H9 (cell line): Measurements from ENCODE around the gene TRPC6. TPM values are rescaled to one million over a fixed set of nuclear protein-coding genes. Genes with fewer than 3 reads are reported as not detected.

ENCODE experiments used
- DNase-seq: peaks from one replicate; pipeline ENCODE4 v3.0.0-alpha.2; 2017
- H2AFZ ChIP-seq: one replicate; pipeline ENCODE4 v1.6.1; 2013; ENCODE audit warnings: mild to moderate bottlenecking, low read length, control low read depth, moderate library complexity
- H2AK5ac ChIP-seq: 2 replicates; pipeline ENCODE4 v1.6.1; 2013; ENCODE audit warnings: low read length, control low read depth, mixed read lengths; ENCODE audit not compliant: insufficient read length
- H2BK120ac ChIP-seq: one replicate; pipeline ENCODE4 v1.6.1; 2013; ENCODE audit warnings: low read depth, mild to moderate bottlenecking, low read length, control low read depth, inconsistent platforms; ENCODE audit not compliant: poor library complexity, severe bottlenecking
- H2BK12ac ChIP-seq: 2 replicates; pipeline ENCODE4 v1.6.1; 2013; ENCODE audit warnings: low read length, control low read depth, mixed read lengths, low read depth; ENCODE audit not compliant: insufficient read length
- H2BK15ac ChIP-seq: 2 replicates; pipeline ENCODE4 v1.6.1; 2013; ENCODE audit warnings: low read depth, low read length, control low read depth
- H2BK20ac ChIP-seq: one replicate; pipeline ENCODE4 v1.6.1; 2013; ENCODE audit warnings: low read depth, mild to moderate bottlenecking, low read length, control low read depth, inconsistent platforms; ENCODE audit not compliant: poor library complexity, severe bottlenecking
- H2BK5ac ChIP-seq: 2 replicates; pipeline ENCODE4 v1.6.1; 2013; ENCODE audit warnings: low read length, control low read depth, mixed read lengths; ENCODE audit not compliant: insufficient read length
- H3K14ac ChIP-seq: 2 replicates; pipeline ENCODE4 v1.6.1; 2013; ENCODE audit warnings: low read length, control low read depth; ENCODE audit not compliant: insufficient read depth
- H3K18ac ChIP-seq: 2 replicates; pipeline ENCODE4 v1.6.1; 2013; ENCODE audit warnings: low read depth, mild to moderate bottlenecking, mixed read lengths, low read length, control low read depth; ENCODE audit not compliant: insufficient read length
- H3K23ac ChIP-seq: 2 replicates; pipeline ENCODE4 v1.6.1; 2013; ENCODE audit warnings: low read length, control low read depth, mixed read lengths, low read depth; ENCODE audit not compliant: insufficient read length
- H3K23me2 ChIP-seq: 2 replicates; pipeline ENCODE4 v1.6.1; 2013; ENCODE audit warnings: low read depth, mild to moderate bottlenecking, mixed read lengths, low read length, control low read depth; ENCODE audit not compliant: insufficient read length, poor library complexity, severe bottlenecking
- H3K27ac ChIP-seq: 2 replicates; pipeline ENCODE4 v1.5.1; 2013; ENCODE audit warnings: low read length, control low read depth, mixed read lengths, low read depth; ENCODE audit not compliant: insufficient read length
- H3K27me3 ChIP-seq: 2 replicates; pipeline ENCODE4 v1.6.1; 2013; ENCODE audit warnings: low read length, control low read depth, inconsistent platforms; ENCODE audit not compliant: insufficient read depth
- H3K4ac ChIP-seq: 2 replicates; pipeline ENCODE4 v1.6.1; 2013; ENCODE audit warnings: low read depth, mild to moderate bottlenecking, control low read depth, inconsistent platforms, low read length, moderate library complexity
- H3K4me1 ChIP-seq: 2 replicates; pipeline ENCODE4 v1.6.1; 2013; ENCODE audit warnings: low read length, control low read depth, inconsistent platforms; ENCODE audit not compliant: insufficient read depth
- H3K4me2 ChIP-seq: 2 replicates; pipeline ENCODE4 v1.6.1; 2013; ENCODE audit warnings: low read length, control low read depth, mixed read lengths; ENCODE audit not compliant: insufficient read length, insufficient read depth
- H3K56ac ChIP-seq: 2 replicates; pipeline ENCODE4 v1.6.1; 2013; ENCODE audit warnings: low read depth, mild to moderate bottlenecking, mixed read lengths, low read length, control low read depth; ENCODE audit not compliant: insufficient read length
- H3K79me1 ChIP-seq: 2 replicates; pipeline ENCODE4 v1.6.1; 2013; ENCODE audit warnings: low read depth, mild to moderate bottlenecking, moderate library complexity, low read length, control low read depth, inconsistent platforms; ENCODE audit not compliant: insufficient read depth, poor library complexity, severe bottlenecking
- H3K79me2 ChIP-seq: 2 replicates; pipeline ENCODE4 v1.6.1; 2013; ENCODE audit warnings: low read length, control low read depth, inconsistent platforms; ENCODE audit not compliant: insufficient read depth
- H3K9ac ChIP-seq: 2 replicates; pipeline ENCODE4 v1.6.1; 2013; ENCODE audit warnings: low read length, control low read depth, mixed read lengths; ENCODE audit not compliant: insufficient read length; ENCODE audit errors: extremely low read depth
- H3K9me3 ChIP-seq: one replicate; pipeline ENCODE4 v1.6.1; 2013; ENCODE audit warnings: low read depth, low read length, inconsistent platforms; ENCODE audit not compliant: control insufficient read depth
- H3T11ph ChIP-seq: one replicate; pipeline ENCODE4 v1.6.1; 2013; ENCODE audit warnings: mild to moderate bottlenecking, low read length, control low read depth, inconsistent platforms
- H4K20me1 ChIP-seq: one replicate; pipeline ENCODE4 v1.6.1; 2013; ENCODE audit not compliant: control insufficient read depth, insufficient read length, insufficient read depth
- H4K5ac ChIP-seq: 2 replicates; pipeline ENCODE4 v1.6.1; 2013; ENCODE audit warnings: low read depth, mild to moderate bottlenecking, mixed read lengths, low read length, control low read depth; ENCODE audit not compliant: insufficient read length
- H4K8ac ChIP-seq: replicated peaks from 2 replicates; pipeline ENCODE4 v1.6.1; 2013; ENCODE audit warnings: low read length, control low read depth, mixed read lengths, low read depth; ENCODE audit not compliant: insufficient read length
- H4K91ac ChIP-seq: 2 replicates; pipeline ENCODE4 v1.6.1; 2013; ENCODE audit warnings: low read depth, mild to moderate bottlenecking, moderate library complexity, mixed read lengths, low read length, control low read depth; ENCODE audit not compliant: insufficient read length
- H3K27ac Mint-ChIP-seq, 3 experiments: 2 replicates in 2 of 3; 3 replicates in 1 of 3; pipeline ENCODE4 v1.8.0; 2020 to 2021; ENCODE audit warnings: mixed read lengths in 3 of 3, mild to moderate bottlenecking in 1 of 3, moderate library complexity in 1 of 3
- H3K27me3 Mint-ChIP-seq: 2 replicates; pipeline ENCODE4 v1.8.0; 2021; ENCODE audit warnings: low read depth, mild to moderate bottlenecking, moderate library complexity, mixed read lengths
- H3K36me3 Mint-ChIP-seq, 3 experiments: 2 replicates in 2 of 3; 3 replicates in 1 of 3; pipeline ENCODE4 v1.8.0; 2020 to 2021; ENCODE audit warnings: low read depth in 3 of 3, mixed read lengths in 3 of 3; ENCODE audit not compliant: insufficient read depth in 1 of 3
- H3K4me1 Mint-ChIP-seq, 2 experiments: 2 replicates each; pipeline ENCODE4 v1.8.0; 2020; ENCODE audit warnings: mixed read lengths in 2 of 2
- H3K4me3 Mint-ChIP-seq, 2 experiments: 2 replicates in 1 of 2; 3 replicates in 1 of 2; pipeline ENCODE4 v1.8.0; 2020 to 2021; ENCODE audit warnings: mild to moderate bottlenecking in 2 of 2, mixed read lengths in 2 of 2, moderate library complexity in 1 of 2
- H3K9me3 Mint-ChIP-seq, 2 experiments: 2 replicates in 1 of 2; 3 replicates in 1 of 2; pipeline ENCODE4 v1.8.0; 2020; ENCODE audit warnings: mild to moderate bottlenecking in 2 of 2, mixed read lengths in 2 of 2, moderate library complexity in 1 of 2
- WGBS: extraction: QIAGEN DNeasy Blood & Tissue Kit; methylation state at CpG from one replicate; pipeline ENCODE4 v1.1.7; 2013; ENCODE audit warnings: missing lambda C conversion rate, low lambda C conversion rate, mixed read lengths; ENCODE audit not compliant: insufficient read length; ENCODE audit errors: extremely low coverage; 5-methylcytosine and 5-hydroxymethylcytosine counted together
- total RNA-seq: library from RNA; stranded (reverse); gene quantifications from 2 replicates; pipeline ENCODE4 v1.2.1, GENCODE V29; 2021
- TF ChIP-seq, protein P1 (sequence below): fragments of 200-600 bp; sonication (generic); conservative IDR thresholded peaks from 3 replicates; pipeline ENCODE4 v1.8.0; 2021; ENCODE audit warnings: antibody characterized with exemption, mild to moderate bottlenecking

The TRPC6 gene
- total RNA-seq, 1 experiment from 2014 or later: 14.4 TPM

DNA sequence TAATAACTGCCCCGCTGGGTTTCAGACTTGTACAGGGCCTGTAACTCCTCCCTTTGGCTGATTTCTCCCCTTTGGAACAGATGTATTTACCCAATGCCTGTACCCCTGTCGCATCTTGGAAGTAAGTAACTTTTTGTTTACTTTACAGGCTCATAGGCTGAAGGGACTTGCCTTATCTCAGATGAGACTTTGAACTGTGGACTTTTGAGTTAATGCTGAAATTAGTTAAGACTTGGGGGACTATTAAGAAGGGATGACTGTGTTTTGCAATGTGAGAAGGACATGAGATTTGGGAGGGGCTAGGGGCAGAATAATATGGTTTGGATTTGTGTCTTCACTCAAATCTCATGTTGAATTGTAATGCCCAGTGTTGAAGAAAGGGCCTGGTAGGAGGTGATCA is 62.0 kb downstream of the TRPC6 start:
- Histone ChIP-seq H3K4me2 (no peak overlapping the region), H3K23me2 (peaks cover 2% of the 10 kb centered on the region), H2BK15ac (no peak overlapping the region), H3K18ac (no peak overlapping the region), H3K9ac (no peak overlapping the region), H3K9me3 (peaks cover 7% of the 10 kb centered on the region), H2BK12ac (no peak overlapping the region), H3T11ph (no peak overlapping the region), H3K23ac (no peak overlapping the region), H4K8ac (no peak overlapping the region), H2BK5ac (no peak overlapping the region), H3K27ac (no peak overlapping the region), H3K79me1 (no peaks in the 10 kb centered on the region), H3K14ac (no peak overlapping the region), H2AFZ (no peak overlapping the region), H4K20me1 (no peaks in the 10 kb centered on the region), H2BK120ac (no peak overlapping the region), H3K4ac (no peak overlapping the region), H3K4me1 (no peaks in the 10 kb centered on the region), H4K5ac (no peak overlapping the region), H2AK5ac (no peak overlapping the region), H3K27me3 (no peaks in the 10 kb centered on the region), H2BK20ac (no peak overlapping the region), H4K91ac (no peak overlapping the region), H3K79me2 (no peaks in the 10 kb centered on the region), H3K56ac (no peak overlapping the region)
- peaks cover 40 to 46% of the 10 kb centered on the region in 2 experiments for H3K4me1 Mint-ChIP-seq
- H3K4me3 Mint-ChIP-seq: no peak overlapping the region
- TF ChIP-seq, protein P1, sequence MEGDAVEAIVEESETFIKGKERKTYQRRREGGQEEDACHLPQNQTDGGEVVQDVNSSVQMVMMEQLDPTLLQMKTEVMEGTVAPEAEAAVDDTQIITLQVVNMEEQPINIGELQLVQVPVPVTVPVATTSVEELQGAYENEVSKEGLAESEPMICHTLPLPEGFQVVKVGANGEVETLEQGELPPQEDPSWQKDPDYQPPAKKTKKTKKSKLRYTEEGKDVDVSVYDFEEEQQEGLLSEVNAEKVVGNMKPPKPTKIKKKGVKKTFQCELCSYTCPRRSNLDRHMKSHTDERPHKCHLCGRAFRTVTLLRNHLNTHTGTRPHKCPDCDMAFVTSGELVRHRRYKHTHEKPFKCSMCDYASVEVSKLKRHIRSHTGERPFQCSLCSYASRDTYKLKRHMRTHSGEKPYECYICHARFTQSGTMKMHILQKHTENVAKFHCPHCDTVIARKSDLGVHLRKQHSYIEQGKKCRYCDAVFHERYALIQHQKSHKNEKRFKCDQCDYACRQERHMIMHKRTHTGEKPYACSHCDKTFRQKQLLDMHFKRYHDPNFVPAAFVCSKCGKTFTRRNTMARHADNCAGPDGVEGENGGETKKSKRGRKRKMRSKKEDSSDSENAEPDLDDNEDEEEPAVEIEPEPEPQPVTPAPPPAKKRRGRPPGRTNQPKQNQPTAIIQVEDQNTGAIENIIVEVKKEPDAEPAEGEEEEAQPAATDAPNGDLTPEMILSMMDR: no peak
- no CpG with 5 or more reads among the region's 2 CpGs for WGBS
- peaks cover 27 to 37% of the 10 kb centered on the region in 2 experiments for H3K9me3 Mint-ChIP-seq
- no peak overlapping the region; a peak in 1 of 7 replicates for H3K27ac Mint-ChIP-seq
- no peak for DNase-seq
- peaks cover 25 to 53% (median 44%) of the 10 kb centered on the region in 3 experiments for H3K36me3 Mint-ChIP-seq
- H3K27me3 Mint-ChIP-seq: peaks cover 3% of the 10 kb centered on the region; the same call in 1 of the 2 replicates
